H9 (cell line): ENCODE results near the gene AK8. TPM values are rescaled to one million over a fixed set of nuclear protein-coding genes. Genes with fewer than 3 reads are reported as not detected.

Experiments
- DNase-seq: peaks from one replicate; pipeline ENCODE4 v3.0.0-alpha.2; 2017
- H2AFZ ChIP-seq: one replicate; pipeline ENCODE4 v1.6.1; 2013; ENCODE audit warnings: mild to moderate bottlenecking, low read length, control low read depth, moderate library complexity
- H2AK5ac ChIP-seq: 2 replicates; pipeline ENCODE4 v1.6.1; 2013; ENCODE audit warnings: low read length, control low read depth, mixed read lengths; ENCODE audit not compliant: insufficient read length
- H2BK120ac ChIP-seq: one replicate; pipeline ENCODE4 v1.6.1; 2013; ENCODE audit warnings: low read depth, mild to moderate bottlenecking, low read length, control low read depth, inconsistent platforms; ENCODE audit not compliant: poor library complexity, severe bottlenecking
- H2BK12ac ChIP-seq: 2 replicates; pipeline ENCODE4 v1.6.1; 2013; ENCODE audit warnings: low read length, control low read depth, mixed read lengths, low read depth; ENCODE audit not compliant: insufficient read length
- H2BK15ac ChIP-seq: 2 replicates; pipeline ENCODE4 v1.6.1; 2013; ENCODE audit warnings: low read depth, low read length, control low read depth
- H2BK20ac ChIP-seq: one replicate; pipeline ENCODE4 v1.6.1; 2013; ENCODE audit warnings: low read depth, mild to moderate bottlenecking, low read length, control low read depth, inconsistent platforms; ENCODE audit not compliant: poor library complexity, severe bottlenecking
- H2BK5ac ChIP-seq: 2 replicates; pipeline ENCODE4 v1.6.1; 2013; ENCODE audit warnings: low read length, control low read depth, mixed read lengths; ENCODE audit not compliant: insufficient read length
- H3K14ac ChIP-seq: 2 replicates; pipeline ENCODE4 v1.6.1; 2013; ENCODE audit warnings: low read length, control low read depth; ENCODE audit not compliant: insufficient read depth
- H3K18ac ChIP-seq: 2 replicates; pipeline ENCODE4 v1.6.1; 2013; ENCODE audit warnings: low read depth, mild to moderate bottlenecking, mixed read lengths, low read length, control low read depth; ENCODE audit not compliant: insufficient read length
- H3K23ac ChIP-seq: 2 replicates; pipeline ENCODE4 v1.6.1; 2013; ENCODE audit warnings: low read length, control low read depth, mixed read lengths, low read depth; ENCODE audit not compliant: insufficient read length
- H3K23me2 ChIP-seq: 2 replicates; pipeline ENCODE4 v1.6.1; 2013; ENCODE audit warnings: low read depth, mild to moderate bottlenecking, mixed read lengths, low read length, control low read depth; ENCODE audit not compliant: insufficient read length, poor library complexity, severe bottlenecking
- H3K27ac ChIP-seq: 2 replicates; pipeline ENCODE4 v1.5.1; 2013; ENCODE audit warnings: low read length, control low read depth, mixed read lengths, low read depth; ENCODE audit not compliant: insufficient read length
- H3K27me3 ChIP-seq: 2 replicates; pipeline ENCODE4 v1.6.1; 2013; ENCODE audit warnings: low read length, control low read depth, inconsistent platforms; ENCODE audit not compliant: insufficient read depth
- H3K4ac ChIP-seq: 2 replicates; pipeline ENCODE4 v1.6.1; 2013; ENCODE audit warnings: low read depth, mild to moderate bottlenecking, control low read depth, inconsistent platforms, low read length, moderate library complexity
- H3K4me1 ChIP-seq: 2 replicates; pipeline ENCODE4 v1.6.1; 2013; ENCODE audit warnings: low read length, control low read depth, inconsistent platforms; ENCODE audit not compliant: insufficient read depth
- H3K4me2 ChIP-seq: 2 replicates; pipeline ENCODE4 v1.6.1; 2013; ENCODE audit warnings: low read length, control low read depth, mixed read lengths; ENCODE audit not compliant: insufficient read length, insufficient read depth
- H3K56ac ChIP-seq: 2 replicates; pipeline ENCODE4 v1.6.1; 2013; ENCODE audit warnings: low read depth, mild to moderate bottlenecking, mixed read lengths, low read length, control low read depth; ENCODE audit not compliant: insufficient read length
- H3K79me1 ChIP-seq: 2 replicates; pipeline ENCODE4 v1.6.1; 2013; ENCODE audit warnings: low read depth, mild to moderate bottlenecking, moderate library complexity, low read length, control low read depth, inconsistent platforms; ENCODE audit not compliant: insufficient read depth, poor library complexity, severe bottlenecking
- H3K79me2 ChIP-seq: 2 replicates; pipeline ENCODE4 v1.6.1; 2013; ENCODE audit warnings: low read length, control low read depth, inconsistent platforms; ENCODE audit not compliant: insufficient read depth
- H3K9ac ChIP-seq: 2 replicates; pipeline ENCODE4 v1.6.1; 2013; ENCODE audit warnings: low read length, control low read depth, mixed read lengths; ENCODE audit not compliant: insufficient read length; ENCODE audit errors: extremely low read depth
- H3K9me3 ChIP-seq: one replicate; pipeline ENCODE4 v1.6.1; 2013; ENCODE audit warnings: low read depth, low read length, inconsistent platforms; ENCODE audit not compliant: control insufficient read depth
- H3T11ph ChIP-seq: one replicate; pipeline ENCODE4 v1.6.1; 2013; ENCODE audit warnings: mild to moderate bottlenecking, low read length, control low read depth, inconsistent platforms
- H4K20me1 ChIP-seq: one replicate; pipeline ENCODE4 v1.6.1; 2013; ENCODE audit not compliant: control insufficient read depth, insufficient read length, insufficient read depth
- H4K5ac ChIP-seq: 2 replicates; pipeline ENCODE4 v1.6.1; 2013; ENCODE audit warnings: low read depth, mild to moderate bottlenecking, mixed read lengths, low read length, control low read depth; ENCODE audit not compliant: insufficient read length
- H4K8ac ChIP-seq: replicated peaks from 2 replicates; pipeline ENCODE4 v1.6.1; 2013; ENCODE audit warnings: low read length, control low read depth, mixed read lengths, low read depth; ENCODE audit not compliant: insufficient read length
- H4K91ac ChIP-seq: 2 replicates; pipeline ENCODE4 v1.6.1; 2013; ENCODE audit warnings: low read depth, mild to moderate bottlenecking, moderate library complexity, mixed read lengths, low read length, control low read depth; ENCODE audit not compliant: insufficient read length
- H3K27ac Mint-ChIP-seq, 3 experiments: 2 replicates in 2 of 3; 3 replicates in 1 of 3; pipeline ENCODE4 v1.8.0; 2020 to 2021; ENCODE audit warnings: mixed read lengths in 3 of 3, mild to moderate bottlenecking in 1 of 3, moderate library complexity in 1 of 3
- H3K27me3 Mint-ChIP-seq: 2 replicates; pipeline ENCODE4 v1.8.0; 2021; ENCODE audit warnings: low read depth, mild to moderate bottlenecking, moderate library complexity, mixed read lengths
- H3K36me3 Mint-ChIP-seq, 3 experiments: 2 replicates in 2 of 3; 3 replicates in 1 of 3; pipeline ENCODE4 v1.8.0; 2020 to 2021; ENCODE audit warnings: low read depth in 3 of 3, mixed read lengths in 3 of 3; ENCODE audit not compliant: insufficient read depth in 1 of 3
- H3K4me1 Mint-ChIP-seq, 2 experiments: 2 replicates each; pipeline ENCODE4 v1.8.0; 2020; ENCODE audit warnings: mixed read lengths in 2 of 2
- H3K4me3 Mint-ChIP-seq, 2 experiments: 2 replicates in 1 of 2; 3 replicates in 1 of 2; pipeline ENCODE4 v1.8.0; 2020 to 2021; ENCODE audit warnings: mild to moderate bottlenecking in 2 of 2, mixed read lengths in 2 of 2, moderate library complexity in 1 of 2
- H3K9me3 Mint-ChIP-seq, 2 experiments: 2 replicates in 1 of 2; 3 replicates in 1 of 2; pipeline ENCODE4 v1.8.0; 2020; ENCODE audit warnings: mild to moderate bottlenecking in 2 of 2, mixed read lengths in 2 of 2, moderate library complexity in 1 of 2
- WGBS: extraction: QIAGEN DNeasy Blood & Tissue Kit; methylation state at CpG from one replicate; pipeline ENCODE4 v1.1.7; 2013; ENCODE audit warnings: missing lambda C conversion rate, low lambda C conversion rate, mixed read lengths; ENCODE audit not compliant: insufficient read length; ENCODE audit errors: extremely low coverage; 5-methylcytosine and 5-hydroxymethylcytosine counted together
- total RNA-seq: library from RNA; stranded (reverse); gene quantifications from 2 replicates; pipeline ENCODE4 v1.2.1, GENCODE V29; 2021
- TF ChIP-seq, protein P1 (sequence below): fragments of 200-600 bp; sonication (generic); conservative IDR thresholded peaks from 3 replicates; pipeline ENCODE4 v1.8.0; 2021; ENCODE audit warnings: antibody characterized with exemption, mild to moderate bottlenecking

The AK8 gene
- total RNA-seq, 1 experiment from 2014 or later: 0.44 TPM

GRCh38 chr9:132910376-132910775 lies 32.3 kb upstream of the AK8 start:
- TF ChIP-seq, protein P1, sequence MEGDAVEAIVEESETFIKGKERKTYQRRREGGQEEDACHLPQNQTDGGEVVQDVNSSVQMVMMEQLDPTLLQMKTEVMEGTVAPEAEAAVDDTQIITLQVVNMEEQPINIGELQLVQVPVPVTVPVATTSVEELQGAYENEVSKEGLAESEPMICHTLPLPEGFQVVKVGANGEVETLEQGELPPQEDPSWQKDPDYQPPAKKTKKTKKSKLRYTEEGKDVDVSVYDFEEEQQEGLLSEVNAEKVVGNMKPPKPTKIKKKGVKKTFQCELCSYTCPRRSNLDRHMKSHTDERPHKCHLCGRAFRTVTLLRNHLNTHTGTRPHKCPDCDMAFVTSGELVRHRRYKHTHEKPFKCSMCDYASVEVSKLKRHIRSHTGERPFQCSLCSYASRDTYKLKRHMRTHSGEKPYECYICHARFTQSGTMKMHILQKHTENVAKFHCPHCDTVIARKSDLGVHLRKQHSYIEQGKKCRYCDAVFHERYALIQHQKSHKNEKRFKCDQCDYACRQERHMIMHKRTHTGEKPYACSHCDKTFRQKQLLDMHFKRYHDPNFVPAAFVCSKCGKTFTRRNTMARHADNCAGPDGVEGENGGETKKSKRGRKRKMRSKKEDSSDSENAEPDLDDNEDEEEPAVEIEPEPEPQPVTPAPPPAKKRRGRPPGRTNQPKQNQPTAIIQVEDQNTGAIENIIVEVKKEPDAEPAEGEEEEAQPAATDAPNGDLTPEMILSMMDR: no peak
- H2BK15ac ChIP-seq: no peak overlapping the region
- Mint-ChIP-seq H3K27ac (peak overlapping the region in 1 of 3 experiments; percentile 70; a peak in 1 of 7 replicates), H3K4me3 (no peak overlapping the region), H3K36me3 (peaks cover 12 to 45% (median 28%) of the 10 kb centered on the region in 3 experiments), H3K27me3 (no peaks in the 10 kb centered on the region), H3K4me1 (no peaks in the 10 kb centered on the region), H3K9me3 (no peaks in the 10 kb centered on the region)
- no peak overlapping the region for H2BK12ac ChIP-seq
- H3K23ac ChIP-seq: no peak overlapping the region
- no peak overlapping the region for H2BK120ac ChIP-seq
- H2AFZ ChIP-seq: no peak overlapping the region
- H3T11ph ChIP-seq: no peak overlapping the region
- H4K91ac ChIP-seq: no peak overlapping the region
- H3K23me2 ChIP-seq: no peaks in the 10 kb centered on the region
- no peak overlapping the region for H2AK5ac ChIP-seq
- H3K9ac ChIP-seq: no peak overlapping the region
- H3K4ac ChIP-seq: no peak overlapping the region
- no peak overlapping the region for H4K8ac ChIP-seq
- no CpG with 5 or more reads among the region's 6 CpGs for WGBS
- H3K4me2 ChIP-seq: no peak overlapping the region
- H4K5ac ChIP-seq: no peak overlapping the region
- no peaks in the 10 kb centered on the region for H4K20me1 ChIP-seq
- H3K79me1 ChIP-seq: no peaks in the 10 kb centered on the region
- no peaks in the 10 kb centered on the region for H3K27me3 ChIP-seq
- H3K18ac ChIP-seq: no peak overlapping the region
- no peak overlapping the region for H3K27ac ChIP-seq
- H2BK5ac ChIP-seq: no peak overlapping the region
- H3K14ac ChIP-seq: no peak overlapping the region
- no peaks in the 10 kb centered on the region for H3K9me3 ChIP-seq
- no peak for DNase-seq
- no peaks in the 10 kb centered on the region for H3K79me2 ChIP-seq
- H2BK20ac ChIP-seq: no peak overlapping the region
- H3K4me1 ChIP-seq: no peaks in the 10 kb centered on the region
- no peak overlapping the region for H3K56ac ChIP-seq
